ENCODE data around the gene RAD51. TPM values are rescaled to one million over a fixed set of nuclear protein-coding genes. Genes with fewer than 3 reads are reported as not detected.
"Not testable (repeated sequence)": the region's sequence is repeated elsewhere in the genome, so short reads cannot be mapped to it uniquely, and the experiment has no call there.

Gene RAD51
- total RNA-seq, 1 donor from 2014 or later: 29.2 TPM

- no peaks in the 10 kb centered on the region for H3K27me3 Mint-ChIP-seq (ENCODE audit: low read depth)
- no peaks in the 10 kb centered on the region for H3K9me3 Mint-ChIP-seq
- no peak for TF ChIP-seq CTCF (conservative IDR thresholded peaks at IDR 0.05)
- H3K27ac Mint-ChIP-seq (ENCODE audit: unreplicated experiment): no peak overlapping the region
- peaks cover 13% of the 10 kb centered on the region for H3K4me1 Mint-ChIP-seq
- no peak overlapping the region for H3K4me3 Mint-ChIP-seq
- DNase-seq (ENCODE audit: low read depth, low spot score): no peak
- H3K36me3 Mint-ChIP-seq (ENCODE audit: low read depth): peaks cover 17% of the 10 kb centered on the region
These were observed 14.8 kb upstream of the RAD51 start for GRCh38 chr15:40680151-40680550.

- H3K27me3 Mint-ChIP-seq (ENCODE audit: low read depth); H3K9me3 Mint-ChIP-seq; H3K4me3 Mint-ChIP-seq; DNase-seq (ENCODE audit: low read depth, low spot score); H3K27ac Mint-ChIP-seq (ENCODE audit: unreplicated experiment): not testable (repeated sequence)
- Mint-ChIP-seq H3K36me3 (ENCODE audit: low read depth) (peaks cover 17% of the 10 kb centered on the region), H3K4me1 (peaks cover 13% of the 10 kb centered on the region)
These were observed 14.0 kb upstream of the RAD51 start for GRCh38 chr15:40680959-40681358.

- Mint-ChIP-seq H3K9me3 (no peaks in the 10 kb centered on the region), H3K36me3 (ENCODE audit: low read depth) (peaks cover 8% of the 10 kb centered on the region), H3K27me3 (ENCODE audit: low read depth) (no peaks in the 10 kb centered on the region), H3K4me3 (no peak overlapping the region), H3K27ac (ENCODE audit: unreplicated experiment) (no peak overlapping the region), H3K4me1 (peaks cover 6% of the 10 kb centered on the region)
- no peak for DNase-seq (ENCODE audit: low read depth, low spot score)
- no peak for TF ChIP-seq CTCF (conservative IDR thresholded peaks at IDR 0.05)
These were observed 10.6 kb upstream of the RAD51 start for GRCh38 chr15:40684381-40684780.

- H3K9me3 Mint-ChIP-seq: no peaks in the 10 kb centered on the region
- no peaks in the 10 kb centered on the region for H3K27me3 Mint-ChIP-seq (ENCODE audit: low read depth)
- H3K4me1 Mint-ChIP-seq: peaks cover 6% of the 10 kb centered on the region
- TF ChIP-seq CTCF (conservative IDR thresholded peaks at IDR 0.05): no peak
- H3K36me3 Mint-ChIP-seq (ENCODE audit: low read depth): peaks cover 8% of the 10 kb centered on the region
- no peak for DNase-seq (ENCODE audit: low read depth, low spot score)
- H3K4me3 Mint-ChIP-seq: no peak overlapping the region
- no peak overlapping the region for H3K27ac Mint-ChIP-seq (ENCODE audit: unreplicated experiment)
These were observed 9.6 kb upstream of the RAD51 start for GRCh38 chr15:40685376-40685775.

- H3K9me3 Mint-ChIP-seq: no peaks in the 10 kb centered on the region
- DNase-seq (ENCODE audit: low read depth, low spot score): no peak
- H3K27ac Mint-ChIP-seq (ENCODE audit: unreplicated experiment): no peak overlapping the region
- H3K4me3 Mint-ChIP-seq: no peak overlapping the region
- H3K4me1 Mint-ChIP-seq: peaks cover 11% of the 10 kb centered on the region
- H3K27me3 Mint-ChIP-seq (ENCODE audit: low read depth): no peaks in the 10 kb centered on the region
- no peak for TF ChIP-seq CTCF (conservative IDR thresholded peaks at IDR 0.05)
- H3K36me3 Mint-ChIP-seq (ENCODE audit: low read depth): peaks cover 8% of the 10 kb centered on the region
These were observed 5.8 kb upstream of the RAD51 start for GRCh38 chr15:40688932-40689799.

GRCh38 chr15:40691737-40692136 is 3.2 kb upstream of the RAD51 start:
- no peak for TF ChIP-seq CTCF (conservative IDR thresholded peaks at IDR 0.05)
- H3K27me3 Mint-ChIP-seq (ENCODE audit: low read depth): no peaks in the 10 kb centered on the region
- H3K4me3 Mint-ChIP-seq: peak overlapping the region; percentile 75
- H3K36me3 Mint-ChIP-seq (ENCODE audit: low read depth): no peaks in the 10 kb centered on the region
- H3K4me1 Mint-ChIP-seq: peaks cover 25% of the 10 kb centered on the region
- H3K9me3 Mint-ChIP-seq: no peaks in the 10 kb centered on the region
- H3K27ac Mint-ChIP-seq (ENCODE audit: unreplicated experiment): no peak overlapping the region
- no peak for DNase-seq (ENCODE audit: low read depth, low spot score)

Measured in neural crest cell (in vitro differentiated cells).